Activated CD4-positive, alpha-beta T cell treated with anti-CD3 and anti-CD28 coated beads, Interleukin-2, amount 50 U/mL, for 4 hours (primary cell): ENCODE data around the gene CNTN2.
A peak's percentile ranks its signal among the peaks of the same experiment; 100 is the strongest.

ENCODE experiments used
- DNase-seq, 2 experiments: peaks; one replicate each; pipeline ENCODE4 v3.0.0-alpha.2; 2020

CNTN2 gene

GRCh38 chr1:205074513-205074912, 31.5 kb downstream of the CNTN2 start:
- no peak for DNase-seq

GRCh38 chr1:205075642-205076155, 32.7 kb downstream of the CNTN2 start:
- no peak for DNase-seq

GRCh38 chr1:205076245-205076761, 33.3 kb downstream of the CNTN2 start:
- no peak for DNase-seq

GRCh38 chr1:205077158-205077933, 34.3 kb downstream of the CNTN2 start:
- DNase-seq: no peak

- DNase-seq: no peak
Observed at GRCh38 chr1:205077934-205078311, 34.9 kb downstream of the CNTN2 start.

GRCh38 chr1:205082431-205082830, 39.4 kb downstream of the CNTN2 start:
- no peak for DNase-seq

GRCh38 chr1:205084360-205084759, 41.3 kb downstream of the CNTN2 start, which contains the start of gene TMEM81:
TSS of gene TMEM81 (minus strand) at chr1:205084460. CDS start at chr1:205084320, 140 bp downstream.
- no peak for DNase-seq

GRCh38 chr1:205088341-205088740, 45.3 kb downstream of the CNTN2 start:
- DNase-seq: no peak

- DNase-seq: no peak
Observed at GRCh38 chr1:205091043-205091740, 48.2 kb downstream of the CNTN2 start.

- no peak for DNase-seq
Observed at GRCh38 chr1:205095422-205095821, 52.4 kb downstream of the CNTN2 start.

GRCh38 chr1:205098242-205098641, 55.2 kb downstream of the CNTN2 start:
- no peak for DNase-seq

- no peak for DNase-seq
Observed at GRCh38 chr1:205102404-205102803, 59.4 kb downstream of the CNTN2 start.

- DNase-seq: no peak
Observed at GRCh38 chr1:205107327-205107726, 64.3 kb downstream of the CNTN2 start.

GRCh38 chr1:205108464-205108863, 65.5 kb downstream of the CNTN2 start:
- no peak for DNase-seq

GRCh38 chr1:205109269-205109668, 66.3 kb downstream of the CNTN2 start:
- DNase-seq: no peak

GRCh38 chr1:205109711-205110110, 66.7 kb downstream of the CNTN2 start:
- DNase-seq: no peak

- no peak for DNase-seq
Observed at GRCh38 chr1:205111354-205111753, 68.3 kb downstream of the CNTN2 start.

GRCh38 chr1:205118752-205119151, 75.7 kb downstream of the CNTN2 start:
- no peak for DNase-seq

- peak; percentile 94 to 95 for DNase-seq
Observed at GRCh38 chr1:205121660-205122488, 78.9 kb downstream of the CNTN2 start, which contains the start of gene RBBP5. TSS of gene RBBP5 (minus strand) at chr1:205121978. CDS start at chr1:205121873, 105 bp downstream.

GRCh38 chr1:205122489-205122882, 79.5 kb downstream of the CNTN2 start:
- no peak for DNase-seq

GRCh38 chr1:205124726-205125125, 81.7 kb downstream of the CNTN2 start:
- DNase-seq: no peak

GRCh38 chr1:205127646-205128045, 84.6 kb downstream of the CNTN2 start:
- no peak for DNase-seq
